Keratinocyte (primary cell): ENCODE results near the gene C22orf15. TPM values are rescaled to one million over a fixed set of nuclear protein-coding genes. Genes with fewer than 3 reads are reported as not detected.

Experiments
- DNase-seq: peaks from one replicate; pipeline ENCODE4 v3.0.0-alpha.2; 2011; ENCODE audit warnings: low read depth, missing footprints, low spot score
- FAIRE-seq: peaks from 2 replicates; lab custom pipeline; 2011; peaks lifted over from hg19 to GRCh38; lab: Jason Lieb, UNC
- H2AFZ ChIP-seq: 2 replicates; pipeline ENCODE4 v1.6.0; 2012; ENCODE audit warnings: low read length, control low read depth, inconsistent platforms; ENCODE audit not compliant: control insufficient read depth
- H3K27ac ChIP-seq: 2 replicates; pipeline ENCODE4 v1.5.1; 2011; ENCODE audit warnings: low read length; ENCODE audit not compliant: control insufficient read depth, insufficient read depth
- H3K27me3 ChIP-seq: 3 replicates; pipeline ENCODE4 v1.6.0; 2011; ENCODE audit warnings: low read length; ENCODE audit not compliant: control insufficient read depth, insufficient read depth; ENCODE audit errors: extremely low read depth
- H3K36me3 ChIP-seq, 2 experiments: 2 replicates in 1 of 2; 3 replicates in 1 of 2; pipeline ENCODE4 v1.5.1; 2011; ENCODE audit warnings: low read length in 2 of 2, mild to moderate bottlenecking in 1 of 2; ENCODE audit not compliant: control insufficient read depth in 2 of 2, insufficient read depth in 2 of 2; ENCODE audit errors: extremely low read depth in 1 of 2
- H3K4me1 ChIP-seq: 3 replicates; pipeline ENCODE4 v1.5.1; 2011; ENCODE audit warnings: low read length; ENCODE audit not compliant: control insufficient read depth, insufficient read depth; ENCODE audit errors: extremely low read depth
- H3K4me2 ChIP-seq: 3 replicates; pipeline ENCODE4 v1.6.0; 2011; ENCODE audit warnings: low read depth, low read length; ENCODE audit not compliant: control insufficient read depth, insufficient read depth; ENCODE audit errors: extremely low read depth
- H3K4me3 ChIP-seq, 3 experiments: fragments of 200-600 bp in 1 of 3; sonication (generic) in 1 of 3; 2 replicates in 2 of 3; 3 replicates in 1 of 3; pipeline ENCODE4 v1.5.1; 2011 to 2016; ENCODE audit warnings: low read length in 3 of 3, mild to moderate bottlenecking in 3 of 3, control low read depth in 2 of 3, inconsistent platforms in 1 of 3, low read depth in 1 of 3, mixed read lengths in 1 of 3, mixed run types in 1 of 3, moderate library complexity in 1 of 3; ENCODE audit not compliant: control insufficient read depth in 2 of 3, insufficient read depth in 2 of 3; ENCODE audit errors: extremely low read depth in 1 of 3
- H3K79me2 ChIP-seq: 2 replicates; pipeline ENCODE4 v1.6.0; 2012; ENCODE audit warnings: low read length; ENCODE audit not compliant: control insufficient read depth, insufficient read depth
- H3K9ac ChIP-seq: 3 replicates; pipeline ENCODE4 v1.6.0; 2011; ENCODE audit warnings: low read length; ENCODE audit not compliant: control insufficient read depth, insufficient read depth; ENCODE audit errors: extremely low read depth
- H3K9me1 ChIP-seq: 3 replicates; pipeline ENCODE4 v1.6.0; 2011; ENCODE audit warnings: low read length; ENCODE audit not compliant: control insufficient read depth, insufficient read depth; ENCODE audit errors: extremely low read depth
- H3K9me3 ChIP-seq: 2 replicates; pipeline ENCODE4 v1.5.1; 2012; ENCODE audit warnings: low read depth, low read length; ENCODE audit not compliant: control insufficient read depth
- H4K20me1 ChIP-seq: 3 replicates; pipeline ENCODE4 v1.6.0; 2011; ENCODE audit warnings: low read length; ENCODE audit not compliant: control insufficient read depth, insufficient read depth; ENCODE audit errors: extremely low read depth
- EZH2 ChIP-seq: IDR thresholded peaks from one replicate; pipeline ENCODE4 v1.6.1; 2012; ENCODE audit warnings: inconsistent platforms, mild to moderate bottlenecking, low read length, moderate library complexity
- dilution Hi-C: fragments of 300-500 bp; cut with MboI; formaldehyde crosslinking; loops from one replicate; pipeline ENCODE4 v1.7.0; 2020; ENCODE audit warnings: low sequenced_read_pairs; ENCODE audit not compliant: extremely low pct_ligation_motif_present
- polyA plus RNA-seq, 5 experiments: library from polyadenylated mRNA; depleted of rRNA in 3 of 5; stranded (reverse) in 3 of 5; stranded (forward) in 1 of 5; unstranded in 1 of 5; fragments of >200 nt; gene quantifications; 1 replicate in 1 of 5; 2 replicates in 3 of 5; 3 replicates in 1 of 5; pipeline versions ENCODE4 v1.2.1 to v1.2.3, GENCODE V29; 2011 to 2012; ENCODE audit warnings: missing spikeins in 2 of 5, low read depth in 1 of 5, low replicate concordance in 1 of 5
- TF ChIP-seq, protein P1 (sequence below), 3 experiments: IDR thresholded peaks in 1 of 3; conservative IDR thresholded peaks in 1 of 3; optimal IDR thresholded peaks in 1 of 3; 2 replicates in 2 of 3; 3 replicates in 1 of 3; pipeline versions ENCODE3 to v1.5.1; 2011; ENCODE audit warnings: low read length in 3 of 3, mild to moderate bottlenecking in 3 of 3, moderate library complexity in 2 of 3, control low read depth in 1 of 3, inconsistent platforms in 1 of 3; ENCODE audit not compliant: insufficient read depth in 2 of 3; ENCODE audit errors: extremely low read depth in 1 of 3

The C22orf15 gene
- polyA plus RNA-seq, 1 donor (not counting 4 experiments of a cell fraction or from before 2014, with no cell fraction given) = not detected

DNA sequence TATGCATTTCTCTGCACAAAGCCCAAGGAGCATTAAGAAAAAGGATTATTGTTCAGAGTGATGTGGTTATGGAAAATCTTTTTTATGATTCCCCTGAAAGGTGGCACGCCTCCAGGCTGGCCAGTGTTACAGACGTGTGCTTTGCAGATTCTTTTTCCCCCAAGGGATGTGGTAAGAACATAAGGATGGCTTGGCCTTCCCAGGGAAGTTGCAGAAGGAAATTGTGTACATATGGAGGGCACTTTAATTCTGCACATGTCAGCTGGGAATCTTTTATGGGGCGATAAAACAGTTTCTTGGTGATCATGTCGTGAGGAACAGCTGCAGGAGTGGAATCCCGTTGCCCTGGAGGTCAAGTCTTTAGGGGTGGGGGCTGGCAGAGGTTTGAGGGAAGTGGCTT is 33.7 kb downstream of the C22orf15 start:
- H3K79me2 ChIP-seq = peaks cover 10% of the 10 kb centered on the region
- dilution Hi-C loops = no loop called here
- no peaks in the 10 kb centered on the region for H3K9me1 ChIP-seq
- no peak overlapping the region for H3K9ac ChIP-seq
- H3K36me3 ChIP-seq = peaks cover 35 to 37% of the 10 kb centered on the region in 2 experiments
- H3K4me3 ChIP-seq = no peak overlapping the region
- FAIRE-seq (no peak), DNase-seq (no peak)
- H3K4me2 ChIP-seq = no peak overlapping the region
- no peaks in the 10 kb centered on the region for H3K9me3 ChIP-seq
- H3K27ac ChIP-seq = no peak overlapping the region
- H3K27me3 ChIP-seq = no peaks in the 10 kb centered on the region
- TF ChIP-seq, protein P1, sequence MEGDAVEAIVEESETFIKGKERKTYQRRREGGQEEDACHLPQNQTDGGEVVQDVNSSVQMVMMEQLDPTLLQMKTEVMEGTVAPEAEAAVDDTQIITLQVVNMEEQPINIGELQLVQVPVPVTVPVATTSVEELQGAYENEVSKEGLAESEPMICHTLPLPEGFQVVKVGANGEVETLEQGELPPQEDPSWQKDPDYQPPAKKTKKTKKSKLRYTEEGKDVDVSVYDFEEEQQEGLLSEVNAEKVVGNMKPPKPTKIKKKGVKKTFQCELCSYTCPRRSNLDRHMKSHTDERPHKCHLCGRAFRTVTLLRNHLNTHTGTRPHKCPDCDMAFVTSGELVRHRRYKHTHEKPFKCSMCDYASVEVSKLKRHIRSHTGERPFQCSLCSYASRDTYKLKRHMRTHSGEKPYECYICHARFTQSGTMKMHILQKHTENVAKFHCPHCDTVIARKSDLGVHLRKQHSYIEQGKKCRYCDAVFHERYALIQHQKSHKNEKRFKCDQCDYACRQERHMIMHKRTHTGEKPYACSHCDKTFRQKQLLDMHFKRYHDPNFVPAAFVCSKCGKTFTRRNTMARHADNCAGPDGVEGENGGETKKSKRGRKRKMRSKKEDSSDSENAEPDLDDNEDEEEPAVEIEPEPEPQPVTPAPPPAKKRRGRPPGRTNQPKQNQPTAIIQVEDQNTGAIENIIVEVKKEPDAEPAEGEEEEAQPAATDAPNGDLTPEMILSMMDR (optimal IDR thresholded peaks at IDR 0.05 in 1 of 3, IDR thresholded peaks at IDR 0.05 in 1 of 3, conservative IDR thresholded peaks at IDR 0.05 in 1 of 3; ENCODE audit: extremely low read depth in 1 of 3, insufficient read depth in 2 of 3, low read length in 3 of 3) = no peak
- no peak for TF ChIP-seq EZH2
- H4K20me1 ChIP-seq = peaks cover 4% of the 10 kb centered on the region
- no peaks in the 10 kb centered on the region for H3K4me1 ChIP-seq
- H2AFZ ChIP-seq = no peak overlapping the region

DNA sequence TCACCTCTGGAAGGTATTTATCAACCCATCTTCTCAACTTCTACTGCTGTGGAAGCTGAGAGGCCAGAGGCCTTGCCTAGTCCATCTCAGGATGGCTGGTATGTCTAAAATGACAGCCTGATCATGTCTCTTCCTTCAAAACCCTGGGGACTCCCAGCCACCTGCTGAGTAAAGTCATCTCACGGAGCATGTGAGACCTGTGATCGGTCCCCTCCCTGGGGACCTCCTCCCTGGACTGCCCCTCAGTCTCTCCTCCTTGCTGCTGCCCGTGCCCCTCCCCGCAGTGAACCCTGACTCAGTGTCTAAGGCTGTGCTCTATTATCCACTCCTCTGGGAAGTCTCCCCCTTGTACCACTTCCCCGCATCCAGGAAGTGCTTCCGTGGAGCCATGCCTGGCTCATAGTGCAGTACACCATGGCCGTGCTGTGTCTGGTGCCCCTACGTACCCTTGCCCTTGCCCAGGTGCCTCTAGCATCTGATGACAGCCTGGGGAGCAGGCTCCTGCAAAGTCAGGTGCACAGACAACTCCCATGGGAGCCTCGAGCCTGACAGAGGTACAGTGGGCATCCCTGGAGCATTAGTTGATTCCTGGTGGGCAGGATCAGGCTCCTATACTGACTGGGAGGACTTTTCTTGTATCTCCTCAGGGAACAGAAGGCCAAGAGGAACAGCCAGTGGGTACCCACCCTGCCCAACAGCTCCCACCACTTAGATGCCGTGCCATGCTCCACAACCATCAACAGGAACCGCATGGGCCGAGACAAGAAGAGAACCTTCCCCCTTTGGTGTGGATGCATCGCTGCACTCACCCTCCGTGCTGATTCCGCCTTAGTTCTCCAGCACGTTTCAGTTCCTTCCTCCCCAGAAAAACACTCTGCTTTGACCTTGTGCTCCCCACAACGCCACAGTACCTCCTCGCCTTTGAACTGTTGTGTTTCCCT is 37.8 kb downstream of the C22orf15 start:
- H3K9me1 ChIP-seq = no peaks in the 10 kb centered on the region
- no peaks in the 10 kb centered on the region for H3K79me2 ChIP-seq
- H3K27me3 ChIP-seq = no peaks in the 10 kb centered on the region
- DNase-seq = no peak
- no peak for TF ChIP-seq EZH2
- TF ChIP-seq, protein P1 (optimal IDR thresholded peaks at IDR 0.05 in 1 of 3, IDR thresholded peaks at IDR 0.05 in 1 of 3, conservative IDR thresholded peaks at IDR 0.05 in 1 of 3; ENCODE audit: extremely low read depth in 1 of 3, insufficient read depth in 2 of 3, low read length in 3 of 3) = no peak
- no peaks in the 10 kb centered on the region for H4K20me1 ChIP-seq
- H3K27ac ChIP-seq = no peak overlapping the region
- H3K4me1 ChIP-seq = no peaks in the 10 kb centered on the region
- FAIRE-seq = no peak
- no peak overlapping the region for H3K4me2 ChIP-seq
- no peak overlapping the region for H3K4me3 ChIP-seq
- dilution Hi-C loops = no loop called here
- peaks cover 42 to 44% of the 10 kb centered on the region in 2 experiments for H3K36me3 ChIP-seq
- no peaks in the 10 kb centered on the region for H3K9me3 ChIP-seq
- no peak overlapping the region for H2AFZ ChIP-seq
- H3K9ac ChIP-seq = no peak overlapping the region
